ENCODE measurements around the gene HMMR.
A peak's percentile ranks its signal among the peaks of the same experiment; 100 is the strongest.
"Not testable (repeated sequence)": the region's sequence is repeated elsewhere in the genome, so short reads cannot be mapped to it uniquely, and the experiment has no call there.

HMMR gene

DNA sequence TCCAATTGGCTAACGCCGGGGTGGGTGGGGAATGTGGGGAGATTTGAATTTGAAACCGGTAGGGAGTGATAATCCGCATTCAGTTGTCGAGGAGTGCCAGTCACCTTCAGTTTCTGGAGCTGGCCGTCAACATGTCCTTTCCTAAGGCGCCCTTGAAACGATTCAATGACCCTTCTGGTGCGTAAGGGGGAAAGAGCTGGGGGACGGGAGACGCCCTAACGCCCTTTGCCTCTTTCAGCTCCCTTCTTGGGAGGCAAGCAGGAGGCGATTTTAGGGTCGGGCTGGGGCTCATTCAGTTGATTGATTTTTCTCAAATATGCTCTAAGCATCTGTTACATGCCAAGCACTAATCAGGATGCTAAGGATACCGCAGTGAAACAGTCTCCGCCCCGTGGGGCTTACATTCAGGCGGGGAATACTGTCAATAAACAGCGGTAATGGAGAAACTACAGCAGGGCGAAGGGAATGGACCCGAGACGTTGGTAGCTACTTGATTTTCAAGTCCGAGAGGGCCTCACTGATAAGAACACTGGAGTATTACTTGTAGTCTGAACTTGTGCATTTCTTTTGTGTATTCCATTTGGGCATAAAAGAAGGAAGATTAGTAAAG lies at the start of gene HMMR:
TSS of gene HMMR (plus strand) at position 71 of the 610 bp plus-strand sequence. CDS start at position 132, 61 bp downstream.
- DNase-seq: no peak
- Histone ChIP-seq H3K27ac (peak within 1 kb of the TSS; percentile 98), H3K4me3 (ENCODE audit: low read depth, low read length) (peak within 1 kb of the TSS; percentile 78), H3K36me3 (replicated peaks) (no peaks in the 10 kb centered on the region), H3K27me3 (replicated peaks) (no peaks in the 10 kb centered on the region)
- TF ChIP-seq, protein P1, sequence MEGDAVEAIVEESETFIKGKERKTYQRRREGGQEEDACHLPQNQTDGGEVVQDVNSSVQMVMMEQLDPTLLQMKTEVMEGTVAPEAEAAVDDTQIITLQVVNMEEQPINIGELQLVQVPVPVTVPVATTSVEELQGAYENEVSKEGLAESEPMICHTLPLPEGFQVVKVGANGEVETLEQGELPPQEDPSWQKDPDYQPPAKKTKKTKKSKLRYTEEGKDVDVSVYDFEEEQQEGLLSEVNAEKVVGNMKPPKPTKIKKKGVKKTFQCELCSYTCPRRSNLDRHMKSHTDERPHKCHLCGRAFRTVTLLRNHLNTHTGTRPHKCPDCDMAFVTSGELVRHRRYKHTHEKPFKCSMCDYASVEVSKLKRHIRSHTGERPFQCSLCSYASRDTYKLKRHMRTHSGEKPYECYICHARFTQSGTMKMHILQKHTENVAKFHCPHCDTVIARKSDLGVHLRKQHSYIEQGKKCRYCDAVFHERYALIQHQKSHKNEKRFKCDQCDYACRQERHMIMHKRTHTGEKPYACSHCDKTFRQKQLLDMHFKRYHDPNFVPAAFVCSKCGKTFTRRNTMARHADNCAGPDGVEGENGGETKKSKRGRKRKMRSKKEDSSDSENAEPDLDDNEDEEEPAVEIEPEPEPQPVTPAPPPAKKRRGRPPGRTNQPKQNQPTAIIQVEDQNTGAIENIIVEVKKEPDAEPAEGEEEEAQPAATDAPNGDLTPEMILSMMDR (IDR thresholded peaks at IDR 0.05; ENCODE audit: low read depth, low read length, missing control alignments): no peak
- in situ Hi-C loops (cut with HindIII; ENCODE audit: low pct_ligation_motif_present, low sequenced_read_pairs): no loop called here

DNA sequence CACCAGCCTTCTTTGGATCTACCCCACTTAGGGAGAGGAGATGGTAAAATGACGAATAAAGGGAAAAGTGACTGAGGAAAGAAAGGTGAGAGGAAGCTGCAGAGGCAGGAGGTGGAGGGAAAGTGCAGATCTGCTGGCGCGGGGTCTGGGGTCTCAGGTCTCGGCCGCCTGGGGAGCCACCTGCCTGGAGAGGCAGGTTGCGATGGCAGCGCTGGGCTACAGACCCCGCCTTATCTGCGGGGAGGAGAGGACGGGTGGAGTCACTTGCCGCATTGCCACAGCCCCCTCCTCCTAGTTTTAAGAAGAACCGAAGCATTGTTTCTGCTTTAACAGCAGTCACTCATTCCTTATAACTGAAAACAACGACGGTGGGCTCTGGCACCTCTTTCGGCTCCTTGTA lies 44.8 kb upstream of the HMMR start:
- H3K27me3 ChIP-seq (replicated peaks); DNase-seq; in situ Hi-C loops (cut with HindIII; ENCODE audit: low pct_ligation_motif_present, low sequenced_read_pairs); H3K4me3 ChIP-seq (ENCODE audit: low read depth, low read length); H3K36me3 ChIP-seq (replicated peaks); H3K27ac ChIP-seq: not testable (repeated sequence)

- Histone ChIP-seq H3K36me3 (replicated peaks) (no peaks in the 10 kb centered on the region), H3K27ac (no peak overlapping the region), H3K27me3 (replicated peaks) (no peaks in the 10 kb centered on the region), H3K4me3 (ENCODE audit: low read depth, low read length) (no peak overlapping the region)
- in situ Hi-C loops (cut with HindIII; ENCODE audit: low pct_ligation_motif_present, low sequenced_read_pairs): no loop called here
- no peak for DNase-seq
- TF ChIP-seq, protein P1 (IDR thresholded peaks at IDR 0.05; ENCODE audit: low read depth, low read length, missing control alignments): no peak
Observed at GRCh38 chr5:163424836-163425235, 35.6 kb upstream of the HMMR start.

DNA sequence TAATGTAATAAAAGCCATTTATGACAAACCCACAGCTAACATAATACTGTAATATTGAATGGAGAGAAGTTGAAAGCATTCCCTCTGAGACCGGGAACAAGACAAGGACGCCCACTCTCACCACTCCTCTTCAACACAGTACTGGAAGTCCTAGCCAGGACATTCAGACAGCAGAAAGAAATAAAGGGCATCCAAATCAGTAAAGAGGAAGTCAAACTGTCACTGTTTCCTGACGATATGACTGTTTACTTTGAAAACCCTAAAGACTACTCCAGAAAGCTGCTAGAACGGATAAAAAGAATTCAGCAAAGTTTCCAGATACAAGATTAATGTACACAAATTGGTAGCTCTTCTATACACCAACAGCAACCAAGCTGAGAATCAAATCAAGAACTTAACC lies 34.3 kb upstream of the HMMR start:
- in situ Hi-C loops (cut with HindIII; ENCODE audit: low pct_ligation_motif_present, low sequenced_read_pairs); H3K27ac ChIP-seq; H3K27me3 ChIP-seq (replicated peaks); DNase-seq; H3K4me3 ChIP-seq (ENCODE audit: low read depth, low read length); H3K36me3 ChIP-seq (replicated peaks): not testable (repeated sequence)

- in situ Hi-C loops (cut with HindIII; ENCODE audit: low pct_ligation_motif_present, low sequenced_read_pairs): no loop called here
- Histone ChIP-seq H3K27me3 (replicated peaks) (no peaks in the 10 kb centered on the region), H3K27ac (no peak overlapping the region), H3K36me3 (replicated peaks) (no peaks in the 10 kb centered on the region), H3K4me3 (ENCODE audit: low read depth, low read length) (no peak overlapping the region)
- DNase-seq: no peak
- TF ChIP-seq, protein P1 (IDR thresholded peaks at IDR 0.05; ENCODE audit: low read depth, low read length, missing control alignments): no peak
Observed at GRCh38 chr5:163432544-163432943, 27.9 kb upstream of the HMMR start.

DNA sequence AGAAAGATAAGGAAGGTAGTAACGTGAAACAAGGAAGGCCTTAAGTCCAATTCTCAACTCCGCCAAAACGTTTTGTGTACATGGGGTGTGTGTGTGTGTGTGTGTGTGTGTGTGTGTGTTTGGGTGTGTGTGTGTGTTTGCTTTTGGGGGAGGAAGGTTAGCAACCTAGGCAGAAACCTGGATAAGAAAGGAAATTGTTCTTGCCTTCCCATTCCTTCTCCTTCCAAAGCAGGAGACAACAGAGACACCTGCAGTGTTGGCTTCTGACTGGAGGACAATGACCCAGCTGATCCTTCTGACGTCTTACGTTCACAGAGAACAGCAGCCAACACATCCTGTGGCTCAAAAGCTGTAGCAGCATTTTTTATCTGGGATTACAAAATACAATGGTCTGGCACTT lies 27.2 kb upstream of the HMMR start:
- DNase-seq: no peak
- in situ Hi-C loops (cut with HindIII; ENCODE audit: low pct_ligation_motif_present, low sequenced_read_pairs): no loop called here
- H3K36me3 ChIP-seq (replicated peaks): no peaks in the 10 kb centered on the region
- H3K27me3 ChIP-seq (replicated peaks): no peaks in the 10 kb centered on the region
- TF ChIP-seq, protein P1 (IDR thresholded peaks at IDR 0.05; ENCODE audit: low read depth, low read length, missing control alignments): no peak
- no peak overlapping the region for H3K4me3 ChIP-seq (ENCODE audit: low read depth, low read length)
- H3K27ac ChIP-seq: no peak overlapping the region

- TF ChIP-seq, protein P1 (IDR thresholded peaks at IDR 0.05; ENCODE audit: low read depth, low read length, missing control alignments): no peak
- in situ Hi-C loops (cut with HindIII; ENCODE audit: low pct_ligation_motif_present, low sequenced_read_pairs): no loop called here
- DNase-seq: peak; percentile 9
Observed at GRCh38 chr5:163434401-163434866, 26.0 kb upstream of the HMMR start.

More at GRCh38 chr5:163434401-163434866, 26.0 kb upstream of the HMMR start:
- Histone ChIP-seq H3K36me3 (replicated peaks) (peaks cover 4% of the 10 kb centered on the region), H3K4me3 (ENCODE audit: low read depth, low read length) (no peak overlapping the region), H3K27ac (no peak overlapping the region), H3K27me3 (replicated peaks) (no peaks in the 10 kb centered on the region)

Measured in brain microvascular endothelial cell (primary cell).